C4-2B (cell line): ENCODE data around the gene IFIT1.
"Not testable (repeated sequence)": the region's sequence is repeated elsewhere in the genome, so short reads cannot be mapped to it uniquely, and the experiment has no call there.

Experiments
- H3K27ac ChIP-seq: fragments of 450-650 bp; 2 replicates; pipeline ENCODE4 v1.5.1; 2017
- ZFX ChIP-seq: fragments of 450-650 bp; IDR thresholded peaks from 2 replicates; pipeline ENCODE4 v1.6.1; 2017
- TF ChIP-seq, protein P1 (sequence below): fragments of 450-650 bp; conservative IDR thresholded peaks from 2 replicates; pipeline ENCODE4 v1.5.1; 2017; ENCODE audit warnings: mild to moderate bottlenecking

Gene IFIT1

DNA sequence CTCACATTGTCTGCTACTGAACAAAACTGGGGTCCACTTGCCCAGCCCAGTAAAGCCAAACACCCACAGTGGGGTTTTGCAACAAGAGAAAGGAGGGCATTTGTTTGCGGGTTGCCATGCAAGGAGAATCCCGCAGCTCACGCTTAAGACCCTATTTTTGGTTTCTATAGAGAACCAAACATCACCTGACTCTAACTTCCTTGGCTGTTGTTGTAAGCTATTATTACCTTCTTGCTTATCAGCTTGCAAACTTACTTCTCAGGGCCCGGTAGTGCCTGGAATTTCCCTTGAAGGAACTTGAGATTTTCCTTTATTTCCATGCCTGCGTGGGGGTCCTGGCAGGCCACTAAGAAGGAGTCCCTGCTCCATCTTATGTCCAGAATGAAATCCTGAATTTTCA is 43.9 kb upstream of the IFIT1 start:
- no peak for TF ChIP-seq ZFX
- H3K27ac ChIP-seq, result no peak overlapping the region

DNA sequence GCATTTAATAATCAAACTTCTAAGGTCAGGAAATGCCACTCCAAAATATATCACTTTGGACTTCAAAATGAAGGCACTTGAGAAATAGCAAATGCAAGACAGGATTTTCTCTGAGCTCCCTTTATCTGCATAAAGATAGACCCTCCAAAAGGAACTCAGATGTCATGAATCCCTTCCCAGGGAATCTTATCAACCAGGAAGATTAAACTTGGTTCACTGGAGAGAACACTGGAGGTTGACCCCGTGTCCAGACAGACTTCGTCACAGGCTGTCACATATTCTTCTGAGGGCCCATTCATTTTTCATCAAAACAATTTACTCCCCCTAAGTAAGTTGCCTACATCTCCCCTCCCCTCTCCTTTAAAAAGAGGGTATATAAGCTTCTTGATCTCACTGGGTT is 43.4 kb upstream of the IFIT1 start:
- TF ChIP-seq, protein P1, sequence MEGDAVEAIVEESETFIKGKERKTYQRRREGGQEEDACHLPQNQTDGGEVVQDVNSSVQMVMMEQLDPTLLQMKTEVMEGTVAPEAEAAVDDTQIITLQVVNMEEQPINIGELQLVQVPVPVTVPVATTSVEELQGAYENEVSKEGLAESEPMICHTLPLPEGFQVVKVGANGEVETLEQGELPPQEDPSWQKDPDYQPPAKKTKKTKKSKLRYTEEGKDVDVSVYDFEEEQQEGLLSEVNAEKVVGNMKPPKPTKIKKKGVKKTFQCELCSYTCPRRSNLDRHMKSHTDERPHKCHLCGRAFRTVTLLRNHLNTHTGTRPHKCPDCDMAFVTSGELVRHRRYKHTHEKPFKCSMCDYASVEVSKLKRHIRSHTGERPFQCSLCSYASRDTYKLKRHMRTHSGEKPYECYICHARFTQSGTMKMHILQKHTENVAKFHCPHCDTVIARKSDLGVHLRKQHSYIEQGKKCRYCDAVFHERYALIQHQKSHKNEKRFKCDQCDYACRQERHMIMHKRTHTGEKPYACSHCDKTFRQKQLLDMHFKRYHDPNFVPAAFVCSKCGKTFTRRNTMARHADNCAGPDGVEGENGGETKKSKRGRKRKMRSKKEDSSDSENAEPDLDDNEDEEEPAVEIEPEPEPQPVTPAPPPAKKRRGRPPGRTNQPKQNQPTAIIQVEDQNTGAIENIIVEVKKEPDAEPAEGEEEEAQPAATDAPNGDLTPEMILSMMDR, result no peak
- no peak for TF ChIP-seq ZFX
- H3K27ac ChIP-seq, result no peak overlapping the region

DNA sequence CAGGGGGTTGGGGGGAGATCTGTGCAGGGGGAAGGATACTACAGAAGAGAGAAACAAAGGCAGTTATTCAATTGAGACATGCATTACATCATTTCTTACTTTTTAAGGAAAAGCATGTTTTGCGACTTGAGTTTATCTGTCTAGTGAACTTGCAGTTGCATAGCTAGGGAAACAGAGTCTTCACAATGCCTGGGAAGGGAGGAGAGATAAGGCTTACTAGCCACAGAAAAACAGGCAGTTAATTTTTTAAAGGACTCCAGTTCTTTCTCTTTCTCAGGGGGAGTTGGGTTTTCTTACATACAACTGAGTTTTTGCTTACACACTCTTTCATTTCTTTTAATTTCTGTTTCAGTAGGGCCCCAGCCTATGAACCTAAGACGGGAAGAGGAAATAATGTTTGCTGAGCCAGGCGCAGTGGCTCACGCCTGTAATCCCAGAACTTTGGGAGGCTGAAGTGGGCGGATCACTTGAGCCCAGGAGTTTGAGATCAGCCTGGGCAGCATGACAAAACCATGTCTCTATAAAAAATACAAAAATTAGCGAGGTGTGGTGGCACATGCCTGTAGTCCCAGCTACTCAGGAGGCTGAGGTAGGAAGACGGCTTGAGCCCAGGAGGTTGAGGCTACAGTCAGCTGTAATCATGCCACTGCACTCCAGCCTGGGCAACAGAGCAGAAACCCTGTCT is 41.6 kb upstream of the IFIT1 start:
- H3K27ac ChIP-seq, result not testable (repeated sequence)

DNA sequence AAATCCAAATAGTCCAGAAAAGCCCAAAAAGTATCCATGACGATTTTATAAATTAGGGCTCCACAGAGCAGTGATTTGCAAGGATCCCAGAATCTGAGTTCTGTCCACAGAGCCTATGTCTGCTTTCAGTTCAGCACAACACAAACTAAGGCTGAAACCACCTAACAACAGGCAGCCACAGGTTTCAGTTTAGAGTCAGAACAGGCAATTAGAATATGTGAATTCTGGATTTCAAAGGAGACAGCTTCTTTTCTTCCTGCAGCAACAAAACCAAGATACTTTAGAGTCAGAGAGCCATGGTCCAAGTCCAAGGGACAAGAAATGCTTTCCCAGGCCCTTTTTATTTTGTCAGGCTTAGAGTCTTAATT is 41.0 kb upstream of the IFIT1 start:
- TF ChIP-seq ZFX, result no peak
- TF ChIP-seq, protein P1, result no peak
- H3K27ac ChIP-seq, result no peak overlapping the region

DNA sequence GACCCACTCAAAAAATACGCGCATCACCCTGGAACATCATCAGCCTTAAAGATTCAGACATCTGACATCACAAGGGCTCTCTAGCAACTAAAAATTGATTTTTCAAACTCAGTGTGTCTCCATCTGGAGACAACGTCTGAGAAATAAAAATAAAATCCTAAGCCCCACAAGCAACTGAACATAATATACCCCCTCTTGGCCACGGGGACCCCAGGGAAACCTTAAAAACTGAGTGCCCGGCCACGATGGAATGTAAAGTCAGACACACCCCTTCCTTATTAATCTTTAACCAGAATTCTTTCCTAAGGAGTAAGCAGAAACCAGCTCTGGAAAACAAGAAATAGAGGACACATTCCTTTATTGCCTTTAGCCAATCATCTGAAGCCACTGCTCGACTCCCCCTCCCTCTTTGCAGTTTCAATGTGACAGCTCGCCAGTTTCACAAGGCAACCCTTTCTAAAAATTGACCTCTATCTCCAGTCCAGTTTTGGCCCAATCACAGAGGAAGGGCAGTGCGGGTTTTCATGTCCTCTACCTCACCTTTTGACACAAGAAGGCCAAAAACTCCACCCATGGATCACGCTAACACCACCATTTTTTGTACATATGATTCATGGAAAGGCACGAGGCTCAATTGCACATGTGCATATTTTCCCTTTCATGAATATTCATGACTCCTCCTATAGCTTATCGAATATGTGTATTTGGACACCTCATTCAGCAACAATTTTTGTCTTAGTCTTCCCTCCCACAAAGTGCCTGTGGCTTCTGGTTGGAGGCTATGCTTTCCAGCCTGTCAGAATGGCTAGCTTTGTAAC is 40.4 kb upstream of the IFIT1 start:
- no peak overlapping the region for H3K27ac ChIP-seq
- TF ChIP-seq ZFX, result no peak
- TF ChIP-seq, protein P1, result no peak

DNA sequence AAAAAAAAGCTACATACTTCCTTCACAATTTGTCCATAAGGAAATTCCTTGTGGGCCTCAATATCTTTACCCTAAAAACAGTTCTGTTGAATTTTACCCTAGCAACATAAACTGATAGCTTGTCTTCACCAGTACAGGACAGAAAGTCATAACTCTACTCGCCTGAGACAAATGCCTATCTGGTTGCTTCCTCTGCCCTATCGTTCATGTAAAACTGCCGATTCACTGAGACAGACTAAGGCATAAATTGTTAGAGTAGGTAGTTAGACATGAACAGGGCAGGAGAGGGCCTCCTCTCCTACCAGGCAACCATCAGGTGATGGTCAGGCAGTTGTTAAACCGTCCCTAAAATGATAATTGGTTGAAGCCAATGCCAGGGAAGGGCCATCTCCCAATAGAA is 39.6 kb upstream of the IFIT1 start:
- TF ChIP-seq, protein P1, result no peak
- no peak for TF ChIP-seq ZFX
- no peak overlapping the region for H3K27ac ChIP-seq

DNA sequence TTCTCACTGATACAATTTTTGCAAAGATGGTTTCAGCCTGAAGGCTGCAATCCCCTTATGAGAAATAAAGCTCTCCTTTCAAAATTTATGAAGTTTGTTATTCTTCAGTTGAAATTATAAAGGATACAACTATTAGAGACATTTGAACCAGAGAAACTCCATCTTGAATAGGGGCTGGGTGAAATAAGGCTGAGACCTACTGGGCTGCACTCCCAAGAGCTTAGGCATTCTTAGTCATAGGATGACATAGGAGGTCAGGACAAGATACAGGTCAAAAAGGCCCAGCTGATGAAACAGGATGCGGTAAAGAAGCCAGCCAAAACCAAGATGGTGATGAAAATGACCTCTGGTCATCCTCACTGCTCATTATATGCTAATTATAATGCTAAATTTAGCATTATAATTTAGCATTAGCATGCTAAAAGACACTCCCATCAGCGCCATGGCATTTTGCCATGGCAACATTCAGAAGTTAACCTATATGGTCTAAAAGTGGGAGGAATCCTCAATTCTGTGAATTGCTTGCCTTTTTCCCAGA is 37.0 kb upstream of the IFIT1 start:
- TF ChIP-seq, protein P1, result no peak
- no peak for TF ChIP-seq ZFX

DNA sequence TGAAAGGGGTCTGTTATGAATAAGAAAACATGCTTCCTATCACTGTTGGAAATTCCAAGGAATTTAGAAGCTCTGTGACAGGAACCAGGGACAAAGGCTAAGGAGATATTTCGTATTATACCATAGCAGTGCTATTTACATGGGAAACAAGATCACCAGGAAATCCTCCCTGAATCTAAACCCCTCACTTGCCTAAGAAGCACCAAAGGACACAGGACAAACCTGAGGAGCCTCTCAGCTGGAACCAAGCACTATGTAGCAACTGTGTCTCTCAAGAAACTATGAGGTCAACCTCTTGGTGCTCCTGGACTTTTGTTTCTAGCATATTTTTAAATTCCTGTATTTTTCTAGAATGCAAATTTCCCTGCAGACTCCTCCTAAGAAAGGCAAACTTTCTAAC is 35.3 kb upstream of the IFIT1 start:
- H3K27ac ChIP-seq, result no peak overlapping the region
- no peak for TF ChIP-seq ZFX
- TF ChIP-seq, protein P1, result no peak

More for the DNA sequence above, 37.0 kb upstream of the IFIT1 start:
- no peak overlapping the region for H3K27ac ChIP-seq
